Astrocyte (in vitro differentiated cells and primary cell): Measurements from ENCODE around the gene ANXA2R.

ENCODE experiments used
- CTCF ChIP-seq: IDR thresholded peaks from 2 replicates; pipeline ENCODE4 v1.5.1; 2011; ENCODE audit warnings: low read depth, mild to moderate bottlenecking, inconsistent platforms, low read length, moderate library complexity; ENCODE audit not compliant: insufficient read depth
- EZH2 ChIP-seq: IDR thresholded peaks from 2 replicates; pipeline ENCODE4 v1.6.1; 2012; ENCODE audit warnings: mild to moderate bottlenecking, low read length, inconsistent platforms; ENCODE audit not compliant: insufficient read depth

GRCh38 chr5:43034591-43034968 is 5.5 kb downstream of the ANXA2R start:
- no peak for TF ChIP-seq CTCF
- no peak for TF ChIP-seq EZH2
